ENCODE measurements around the gene HDHD5.

- TF ChIP-seq CTCF (IDR thresholded peaks at IDR 0.05; ENCODE audit: low read depth, low read length) (no peak), EZH2phosphoT487 (IDR thresholded peaks at IDR 0.05; ENCODE audit: low read depth) (no peak)
Measured at GRCh38 chr22:17135153-17135760, 23.8 kb downstream of the HDHD5 start.
